CD14-positive monocyte (primary cell): ENCODE data around the gene SLC38A3. TPM values are rescaled to one million over a fixed set of nuclear protein-coding genes. Genes with fewer than 3 reads are reported as not detected.

Source experiments
- DNase-seq, 3 donors: peaks; one replicate each; pipeline ENCODE4 v3.0.0-alpha.2; 2011 to 2022
- H2AFZ ChIP-seq: 2 replicates; pipeline ENCODE4 v1.6.0; 2012; ENCODE audit warnings: mild to moderate bottlenecking, low read depth, low read length, inconsistent platforms; ENCODE audit not compliant: insufficient read depth, poor library complexity, severe bottlenecking
- H3K27ac ChIP-seq, 2 donors: 1 replicate in 1 of 2; 2 replicates in 1 of 2; pipeline ENCODE4 v1.5.1; 2012 to 2013; ENCODE audit warnings: low read length in 2 of 2, control low read depth in 1 of 2, inconsistent platforms in 1 of 2, low read depth in 1 of 2, mild to moderate bottlenecking in 1 of 2
- H3K27me3 ChIP-seq, 2 donors: one replicate each; pipeline versions ENCODE4 v1.6.0 to v1.6.1; 2011 to 2013; ENCODE audit warnings: low read length in 2 of 2; ENCODE audit not compliant: control insufficient read depth in 2 of 2, insufficient read depth in 2 of 2
- H3K36me3 ChIP-seq, 2 donors: replicated peaks in 1 of 2; 1 replicate in 1 of 2; 2 replicates in 1 of 2; pipeline versions ENCODE4 v1.5.1 to v1.6.1; 2012 to 2013; ENCODE audit warnings: low read length in 2 of 2, control low read depth in 1 of 2, inconsistent platforms in 1 of 2, mild to moderate bottlenecking in 1 of 2; ENCODE audit not compliant: insufficient read depth in 2 of 2, control insufficient read depth in 1 of 2
- H3K4me1 ChIP-seq, 2 donors: 1 replicate in 1 of 2; 2 replicates in 1 of 2; pipeline versions ENCODE4 v1.5.1 to v1.6.1; 2012 to 2013; ENCODE audit warnings: low read length in 2 of 2, control low read depth in 1 of 2, inconsistent platforms in 1 of 2, mild to moderate bottlenecking in 1 of 2, moderate library complexity in 1 of 2; ENCODE audit not compliant: insufficient read depth in 2 of 2, control insufficient read depth in 1 of 2
- H3K4me2 ChIP-seq: replicated peaks from 2 replicates; pipeline ENCODE3; 2012; ENCODE audit warnings: low read length, moderate library complexity, mild to moderate bottlenecking; ENCODE audit not compliant: poor library complexity, severe bottlenecking; ENCODE audit errors: extremely low read depth
- H3K4me3 ChIP-seq, 3 experiments: fragments of 200-600 bp in 1 of 3; sonication (generic) in 1 of 3; replicated peaks in 1 of 3; 1 replicate in 2 of 3; 2 replicates in 1 of 3; pipeline ENCODE4 v1.5.1; 2011 to 2013; ENCODE audit warnings: low read length in 3 of 3, mild to moderate bottlenecking in 3 of 3, control low read depth in 2 of 3, low read depth in 2 of 3, inconsistent platforms in 1 of 3, moderate library complexity in 1 of 3
- H3K79me2 ChIP-seq: 2 replicates; pipeline ENCODE4 v1.6.0; 2012; ENCODE audit warnings: mild to moderate bottlenecking, control low read depth, inconsistent platforms, low read length, moderate library complexity; ENCODE audit not compliant: insufficient read depth
- H3K9ac ChIP-seq: 2 replicates; pipeline ENCODE4 v1.6.0; 2017; ENCODE audit warnings: low read length, mild to moderate bottlenecking; ENCODE audit not compliant: insufficient read depth, poor library complexity, severe bottlenecking
- H3K9me3 ChIP-seq, 2 donors: replicated peaks in 1 of 2; 1 replicate in 1 of 2; 2 replicates in 1 of 2; pipeline versions ENCODE4 v1.5.1 to v1.6.1; 2012 to 2013; ENCODE audit warnings: low read length in 2 of 2, control low read depth in 1 of 2; ENCODE audit not compliant: control insufficient read depth in 1 of 2, insufficient read depth in 1 of 2
- H4K20me1 ChIP-seq: 2 replicates; pipeline ENCODE4 v1.6.0; 2012; ENCODE audit warnings: mild to moderate bottlenecking, low read length, control low read depth, moderate library complexity; ENCODE audit not compliant: insufficient read depth
- H3K27ac Mint-ChIP-seq, 7 donors: one replicate each; pipeline ENCODE4 v1.8.0; 2020; ENCODE audit warnings: mild to moderate bottlenecking in 7 of 7, mixed read lengths in 7 of 7, moderate library complexity in 6 of 7, inconsistent platforms in 2 of 7
- H3K27me3 Mint-ChIP-seq, 3 donors: one replicate each; pipeline ENCODE4 v1.8.0; 2021 to 2022; ENCODE audit warnings: low read depth in 3 of 3, mild to moderate bottlenecking in 3 of 3, mixed read lengths in 3 of 3, moderate library complexity in 3 of 3, inconsistent platforms in 1 of 3
- H3K36me3 Mint-ChIP-seq, 2 donors: one replicate each; pipeline ENCODE4 v1.8.0; 2020; ENCODE audit warnings: mixed read lengths in 2 of 2, inconsistent platforms in 1 of 2, mild to moderate bottlenecking in 1 of 2
- H3K4me1 Mint-ChIP-seq: one replicate; pipeline ENCODE4 v1.8.0; 2020; ENCODE audit warnings: mild to moderate bottlenecking, mixed read lengths
- H3K4me3 Mint-ChIP-seq, 2 donors: one replicate each; pipeline ENCODE4 v1.8.0; 2020; ENCODE audit warnings: mild to moderate bottlenecking in 2 of 2, mixed read lengths in 2 of 2, moderate library complexity in 1 of 2
- H3K9me3 Mint-ChIP-seq, 7 donors: one replicate each; pipeline ENCODE4 v1.8.0; 2020 to 2022; ENCODE audit warnings: mixed read lengths in 7 of 7, mild to moderate bottlenecking in 6 of 7, moderate library complexity in 6 of 7, inconsistent platforms in 2 of 7
- WGBS: methylation state at CpG from one replicate; pipeline ENCODE4 v1.1.5; 2013; ENCODE audit warnings: missing lambda C conversion rate; ENCODE audit not compliant: insufficient coverage; 5-methylcytosine and 5-hydroxymethylcytosine counted together
- intact Hi-C, 2 donors: fragments of 100-400 bp; cut with micrococcal nuclease; formaldehyde crosslinking; loops; one replicate each; pipeline versions ENCODE4 v1.15.0 to v1.15.1; 2023
- polyA plus RNA-seq, 3 donors: library from polyadenylated mRNA; depleted of rRNA in 1 of 3; unstranded in 2 of 3; stranded (reverse) in 1 of 3; fragments of 300-500 nt in 2 of 3; fragments of >200 nt in 1 of 3; fragmentation: Illumina TruSeq in 2 of 3; gene quantifications; 1 replicate in 2 of 3; 2 replicates in 1 of 3; pipeline ENCODE4 v1.2.3, GENCODE V29; 2012 to 2021
- TF ChIP-seq, protein P1 (sequence below): fragments of 200-600 bp; IDR thresholded peaks from one replicate; pipeline ENCODE4 v1.8.0; 2022; ENCODE audit warnings: antibody characterized with exemption, mild to moderate bottlenecking

Gene SLC38A3
- polyA plus RNA-seq, 3 donors, result not detected

DNA sequence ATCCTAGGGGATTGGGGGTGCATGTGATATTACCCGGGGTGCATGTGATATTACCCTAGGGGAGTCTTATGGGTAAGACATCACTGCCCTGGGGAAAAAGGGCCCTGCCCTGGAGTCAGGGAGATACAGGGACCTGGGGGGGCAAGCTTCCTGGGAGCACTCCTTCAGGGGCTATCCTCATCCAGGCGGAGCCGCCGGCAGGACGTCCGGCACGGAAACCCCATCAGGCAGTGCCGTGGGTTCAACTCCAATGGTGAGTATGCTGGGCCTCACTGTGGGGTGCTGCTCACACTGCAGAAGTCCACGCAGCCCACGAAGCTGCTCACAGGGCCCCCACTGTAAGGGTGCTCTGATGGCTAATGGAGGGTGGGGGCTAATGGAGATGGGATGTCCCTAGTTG, 19.0 kb upstream of the SLC38A3 start:
- H3K27me3 ChIP-seq, result no peaks in the 10 kb centered on the region
- 98% methylated on average over 7 of the region's 10 CpGs for WGBS
- Mint-ChIP-seq H3K36me3 (no peaks in the 10 kb centered on the region), H3K9me3 (peaks cover 0 to 1% (median 0%) of the 10 kb centered on the region in 7 donors), H3K4me1 (peaks cover 9% of the 10 kb centered on the region), H3K4me3 (no peak overlapping the region), H3K27me3 (peaks cover 0 to 7% (median 5%) of the 10 kb centered on the region in 3 donors), H3K27ac (no peak overlapping the region)
- no peak overlapping the region for H3K9ac ChIP-seq
- TF ChIP-seq, protein P1, sequence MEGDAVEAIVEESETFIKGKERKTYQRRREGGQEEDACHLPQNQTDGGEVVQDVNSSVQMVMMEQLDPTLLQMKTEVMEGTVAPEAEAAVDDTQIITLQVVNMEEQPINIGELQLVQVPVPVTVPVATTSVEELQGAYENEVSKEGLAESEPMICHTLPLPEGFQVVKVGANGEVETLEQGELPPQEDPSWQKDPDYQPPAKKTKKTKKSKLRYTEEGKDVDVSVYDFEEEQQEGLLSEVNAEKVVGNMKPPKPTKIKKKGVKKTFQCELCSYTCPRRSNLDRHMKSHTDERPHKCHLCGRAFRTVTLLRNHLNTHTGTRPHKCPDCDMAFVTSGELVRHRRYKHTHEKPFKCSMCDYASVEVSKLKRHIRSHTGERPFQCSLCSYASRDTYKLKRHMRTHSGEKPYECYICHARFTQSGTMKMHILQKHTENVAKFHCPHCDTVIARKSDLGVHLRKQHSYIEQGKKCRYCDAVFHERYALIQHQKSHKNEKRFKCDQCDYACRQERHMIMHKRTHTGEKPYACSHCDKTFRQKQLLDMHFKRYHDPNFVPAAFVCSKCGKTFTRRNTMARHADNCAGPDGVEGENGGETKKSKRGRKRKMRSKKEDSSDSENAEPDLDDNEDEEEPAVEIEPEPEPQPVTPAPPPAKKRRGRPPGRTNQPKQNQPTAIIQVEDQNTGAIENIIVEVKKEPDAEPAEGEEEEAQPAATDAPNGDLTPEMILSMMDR, result no peak
- H2AFZ ChIP-seq, result no peak overlapping the region
- H3K4me3 ChIP-seq, result no peak overlapping the region
- H3K4me2 ChIP-seq, result no peak overlapping the region
- H4K20me1 ChIP-seq, result no peaks in the 10 kb centered on the region
- H3K9me3 ChIP-seq, result no peaks in the 10 kb centered on the region
- peaks cover 11% of the 10 kb centered on the region in 2 donors for H3K4me1 ChIP-seq
- DNase-seq, result no peak
- intact Hi-C loops, result no loop called here
- H3K27ac ChIP-seq, result no peak overlapping the region
- H3K79me2 ChIP-seq, result no peaks in the 10 kb centered on the region
- H3K36me3 ChIP-seq, result no peaks in the 10 kb centered on the region

DNA sequence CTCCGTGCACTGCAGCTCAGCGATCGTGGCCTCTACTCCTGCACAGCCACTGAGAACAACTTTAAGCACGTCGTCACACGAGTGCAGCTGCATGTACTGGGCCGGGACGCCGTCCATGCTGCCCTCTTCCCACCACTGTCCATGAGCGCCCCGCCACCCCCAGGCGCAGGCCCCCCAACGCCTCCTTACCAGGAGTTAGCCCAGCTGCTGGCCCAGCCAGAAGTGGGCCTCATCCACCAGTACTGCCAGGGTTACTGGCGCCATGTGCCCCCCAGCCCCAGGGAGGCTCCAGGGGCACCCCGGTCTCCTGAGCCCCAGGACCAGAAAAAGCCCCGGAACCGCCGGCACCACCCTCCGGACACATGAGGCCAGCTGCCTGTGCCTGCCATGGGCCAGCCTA, 17.3 kb upstream of the SLC38A3 start:
- no peak overlapping the region for H2AFZ ChIP-seq
- H4K20me1 ChIP-seq, result no peaks in the 10 kb centered on the region
- Mint-ChIP-seq H3K4me1 (peaks cover 16% of the 10 kb centered on the region), H3K27ac (no peak overlapping the region), H3K27me3 (peaks cover 4 to 11% (median 4%) of the 10 kb centered on the region in 3 donors), H3K4me3 (no peak overlapping the region), H3K9me3 (peaks cover 0 to 2% (median 0%) of the 10 kb centered on the region in 7 donors), H3K36me3 (no peaks in the 10 kb centered on the region)
- no peaks in the 10 kb centered on the region for H3K36me3 ChIP-seq
- no peak overlapping the region for H3K4me2 ChIP-seq
- no peaks in the 10 kb centered on the region for H3K9me3 ChIP-seq
- no peak overlapping the region for H3K9ac ChIP-seq
- H3K4me1 ChIP-seq, result peaks cover 18 to 24% of the 10 kb centered on the region in 2 donors
- peaks cover 0 to 2% of the 10 kb centered on the region in 2 donors for H3K27me3 ChIP-seq
- TF ChIP-seq, protein P1, result no peak
- H3K27ac ChIP-seq, result no peak overlapping the region
- no peak for DNase-seq
- intact Hi-C loops, result loop anchor here in 1 of 2 donors (2.0 kb wide), 1 partner anchor 67 kb away; no protein-coding TSS in a partner anchor
- H3K79me2 ChIP-seq, result no peaks in the 10 kb centered on the region
- 95% methylated on average over 12 of the region's 19 CpGs for WGBS
- H3K4me3 ChIP-seq, result no peak overlapping the region
